Measurements from ENCODE around the gene HIP1.

The HIP1 gene

GRCh38 chr7:75555736-75556135, 183.0 kb downstream of the HIP1 start:
- Histone ChIP-seq H3K4me1 (ENCODE audit: low read depth, poor library complexity, severe bottlenecking) (no peaks in the 10 kb centered on the region), H3K4me3 (IDR thresholded peaks at IDR 0.05; ENCODE audit: insufficient read depth, low read depth, low read length) (no peak overlapping the region), H3K4me2 (no peak overlapping the region), H3K36me3 (ENCODE audit: insufficient read depth) (no peaks in the 10 kb centered on the region), H3K27ac (no peak overlapping the region), H3K27me3 (ENCODE audit: insufficient read depth, low read depth) (no peaks in the 10 kb centered on the region), H4K20me1 (ENCODE audit: insufficient read depth) (no peaks in the 10 kb centered on the region), H2AFZ (ENCODE audit: low read depth) (no peak overlapping the region), H3K9ac (no peak overlapping the region), H3K79me2 (ENCODE audit: insufficient read depth, low read depth) (no peaks in the 10 kb centered on the region)
- no peak for TF ChIP-seq CTCF (conservative IDR thresholded peaks at IDR 0.05; ENCODE audit: low read depth, low read length)

- H3K4me2 ChIP-seq = no peak overlapping the region
- no peak overlapping the region for H3K27ac ChIP-seq
- no peak overlapping the region for H3K9ac ChIP-seq
- no peaks in the 10 kb centered on the region for H3K79me2 ChIP-seq (ENCODE audit: insufficient read depth, low read depth)
- H3K27me3 ChIP-seq (ENCODE audit: insufficient read depth, low read depth) = no peaks in the 10 kb centered on the region
- H3K36me3 ChIP-seq (ENCODE audit: insufficient read depth) = no peaks in the 10 kb centered on the region
- H4K20me1 ChIP-seq (ENCODE audit: insufficient read depth) = no peaks in the 10 kb centered on the region
- H3K4me3 ChIP-seq (IDR thresholded peaks at IDR 0.05; ENCODE audit: insufficient read depth, low read depth, low read length) = no peak overlapping the region
- TF ChIP-seq CTCF (conservative IDR thresholded peaks at IDR 0.05; ENCODE audit: low read depth, low read length) = no peak
- no peak overlapping the region for H2AFZ ChIP-seq (ENCODE audit: low read depth)
- no peaks in the 10 kb centered on the region for H3K4me1 ChIP-seq (ENCODE audit: low read depth, poor library complexity, severe bottlenecking)
These were observed 192.3 kb downstream of the HIP1 start for GRCh38 chr7:75546237-75547015.

GRCh38 chr7:75537731-75538130, 201.0 kb downstream of the HIP1 start:
- Histone ChIP-seq H3K9ac (no peak overlapping the region), H3K79me2 (ENCODE audit: insufficient read depth, low read depth) (no peaks in the 10 kb centered on the region), H2AFZ (ENCODE audit: low read depth) (no peak overlapping the region), H3K27me3 (ENCODE audit: insufficient read depth, low read depth) (no peaks in the 10 kb centered on the region), H3K27ac (no peak overlapping the region), H4K20me1 (ENCODE audit: insufficient read depth) (no peaks in the 10 kb centered on the region), H3K4me2 (no peak overlapping the region), H3K36me3 (ENCODE audit: insufficient read depth) (no peaks in the 10 kb centered on the region), H3K4me1 (ENCODE audit: low read depth, poor library complexity, severe bottlenecking) (no peaks in the 10 kb centered on the region), H3K4me3 (IDR thresholded peaks at IDR 0.05; ENCODE audit: insufficient read depth, low read depth, low read length) (no peak overlapping the region)
- no peak for TF ChIP-seq CTCF (conservative IDR thresholded peaks at IDR 0.05; ENCODE audit: low read depth, low read length)

- no peak overlapping the region for H3K27ac ChIP-seq
- H3K4me1 ChIP-seq (ENCODE audit: low read depth, poor library complexity, severe bottlenecking) = no peaks in the 10 kb centered on the region
- no peaks in the 10 kb centered on the region for H3K36me3 ChIP-seq (ENCODE audit: insufficient read depth)
- no peak for TF ChIP-seq CTCF (conservative IDR thresholded peaks at IDR 0.05; ENCODE audit: low read depth, low read length)
- no peaks in the 10 kb centered on the region for H3K79me2 ChIP-seq (ENCODE audit: insufficient read depth, low read depth)
- H3K4me2 ChIP-seq = no peak overlapping the region
- no peak overlapping the region for H3K9ac ChIP-seq
- H2AFZ ChIP-seq (ENCODE audit: low read depth) = no peak overlapping the region
- H4K20me1 ChIP-seq (ENCODE audit: insufficient read depth) = no peaks in the 10 kb centered on the region
- H3K4me3 ChIP-seq (IDR thresholded peaks at IDR 0.05; ENCODE audit: insufficient read depth, low read depth, low read length) = no peak overlapping the region
- no peaks in the 10 kb centered on the region for H3K27me3 ChIP-seq (ENCODE audit: insufficient read depth, low read depth)
These were observed 201.7 kb downstream of the HIP1 start for GRCh38 chr7:75536940-75537538.

Data from KMS-11 (cell line).